HG03575 (cell line): ENCODE results near the gene CADM1.

Experiments used
- ATAC-seq: cut with Tn5 transposase; IDR thresholded peaks from one replicate; pipeline ENCODE4 v1.9.1; 2021; ENCODE audit not compliant: unreplicated experiment, insufficient number of reproducible peaks, low FRiP score; ENCODE audit errors: extremely low read depth

CADM1 gene

GRCh38 chr11:115306689-115307088 is 197.5 kb downstream of the CADM1 start:
- ATAC-seq, result no peak

- ATAC-seq, result no peak
These were observed 199.3 kb downstream of the CADM1 start for GRCh38 chr11:115304774-115305472.

GRCh38 chr11:115303929-115304531 is 200.2 kb downstream of the CADM1 start:
- no peak for ATAC-seq

GRCh38 chr11:115302946-115303703 is 201.1 kb downstream of the CADM1 start:
- ATAC-seq, result no peak

- no peak for ATAC-seq
These were observed 203.4 kb downstream of the CADM1 start for GRCh38 chr11:115300660-115301428.

- ATAC-seq, result no peak
These were observed 205.8 kb downstream of the CADM1 start for GRCh38 chr11:115298300-115299012.

GRCh38 chr11:115297330-115297729 is 206.9 kb downstream of the CADM1 start:
- no peak for ATAC-seq

GRCh38 chr11:115291325-115291724 is 212.9 kb downstream of the CADM1 start:
- ATAC-seq, result no peak

- ATAC-seq, result no peak
These were observed 213.3 kb downstream of the CADM1 start for GRCh38 chr11:115290893-115291292.

- no peak for ATAC-seq
These were observed 213.7 kb downstream of the CADM1 start for GRCh38 chr11:115290479-115290878.

GRCh38 chr11:115287266-115287665 is 216.9 kb downstream of the CADM1 start:
- no peak for ATAC-seq

GRCh38 chr11:115286614-115287013 is 217.6 kb downstream of the CADM1 start:
- ATAC-seq, result no peak

GRCh38 chr11:115284773-115285172 is 219.4 kb downstream of the CADM1 start:
- no peak for ATAC-seq

- no peak for ATAC-seq
These were observed 221.3 kb downstream of the CADM1 start for GRCh38 chr11:115282923-115283322.

- no peak for ATAC-seq
These were observed 223.4 kb downstream of the CADM1 start for GRCh38 chr11:115280775-115281174.

- no peak for ATAC-seq
These were observed 224.1 kb downstream of the CADM1 start for GRCh38 chr11:115279813-115280761.

- ATAC-seq, result no peak
These were observed 227.4 kb downstream of the CADM1 start for GRCh38 chr11:115276799-115277198.

GRCh38 chr11:115276191-115276590 is 228.0 kb downstream of the CADM1 start:
- ATAC-seq, result no peak
